H1 (cell line): ENCODE results near the gene MRPS34.

ENCODE experiments used
- ATF3 ChIP-seq: IDR thresholded peaks from 2 replicates; pipeline ENCODE4 v1.6.1; 2011; ENCODE audit warnings: low read depth, mild to moderate bottlenecking, low read length; ENCODE audit not compliant: insufficient read depth
- CEBPB ChIP-seq: IDR thresholded peaks from 2 replicates; pipeline ENCODE4 v1.6.1; 2012; ENCODE audit warnings: low read depth, low read length
- CTCF ChIP-seq, 3 experiments: IDR thresholded peaks; 1 replicate in 2 of 3; 2 replicates in 1 of 3; pipeline versions ENCODE4 v1.5.1 to v1.6.1; 2011; ENCODE audit warnings: low read length in 3 of 3, mild to moderate bottlenecking in 3 of 3, inconsistent platforms in 2 of 3, low read depth in 1 of 3, moderate library complexity in 1 of 3; ENCODE audit not compliant: insufficient read depth in 1 of 3; ENCODE audit errors: control extremely low read depth in 1 of 3
- POLR2A ChIP-seq, 2 experiments: IDR thresholded peaks; 1 replicate in 1 of 2; 2 replicates in 1 of 2; pipeline ENCODE4 v1.6.1; 2011; ENCODE audit warnings: low read depth in 2 of 2, low read length in 2 of 2, mild to moderate bottlenecking in 2 of 2; ENCODE audit errors: control extremely low read depth in 1 of 2
- RFX5 ChIP-seq: IDR thresholded peaks from 2 replicates; pipeline ENCODE4 v1.6.1; 2011; ENCODE audit warnings: low read depth, low read length, improper control_type of control experiment, borderline replicate concordance
- SIN3A ChIP-seq, 2 experiments: IDR thresholded peaks in 1 of 2; conservative IDR thresholded peaks in 1 of 2; 2 replicates each; pipeline ENCODE4 v1.6.1; 2011 to 2012; ENCODE audit warnings: low read length in 2 of 2, improper control_type of control experiment in 1 of 2, low read depth in 1 of 2, mild to moderate bottlenecking in 1 of 2
- USF2 ChIP-seq: IDR thresholded peaks from 2 replicates; pipeline ENCODE4 v1.6.1; 2011; ENCODE audit warnings: low read length, improper control_type of control experiment
- YY1 ChIP-seq: IDR thresholded peaks from 2 replicates; pipeline ENCODE4 v1.6.1; 2011; ENCODE audit warnings: low read depth, mild to moderate bottlenecking, low read length
- ZNF274 ChIP-seq: IDR thresholded peaks from 2 replicates; pipeline ENCODE4 v1.7.0; 2012; ENCODE audit warnings: low read length, borderline replicate concordance; ENCODE audit errors: extremely low read depth

GRCh38 chr16:1758923-1759322, 14.0 kb downstream of the MRPS34 start:
- TF ChIP-seq CTCF (IDR thresholded peaks at IDR 0.05; ENCODE audit: control extremely low read depth in 1 of 3, insufficient read depth in 1 of 3, low read depth in 1 of 3, low read length in 3 of 3) (no peak), CEBPB (no peak), ATF3 (no peak), POLR2A (IDR thresholded peaks at IDR 0.05; ENCODE audit: control extremely low read depth in 1 of 2, low read depth in 2 of 2, low read length in 2 of 2) (no peak), USF2 (no peak), YY1 (no peak), ZNF274 (no peak), RFX5 (no peak), SIN3A (conservative IDR thresholded peaks at IDR 0.05 in 1 of 2, IDR thresholded peaks at IDR 0.05 in 1 of 2; ENCODE audit: low read depth in 1 of 2, low read length in 2 of 2) (no peak)
